WTC11 (cell line): ENCODE data around the gene KCNT1. TPM values are rescaled to one million over a fixed set of nuclear protein-coding genes. Genes with fewer than 3 reads are reported as not detected.

Experiments
- ATAC-seq: fragments of 200-7000 bp; cut with Tn5 transposase; 2 replicates; pipeline ENCODE4 v1.10.0; 2021; ENCODE audit warnings: mild to moderate bottlenecking, moderate library complexity
- CTCF ChIA-PET: fragments of 300-600 bp; sonication (Branson Sonifier 250); formaldehyde crosslinking; loops from one replicate; lab custom pipeline; 2021; ENCODE audit warnings: antibody characterized with exemption; lab: Charles Lee
- POLR2A ChIA-PET: fragments of 350-600 bp; sonication (Branson Sonifier 250); formaldehyde crosslinking; loops from one replicate; lab custom pipeline; 2021; ENCODE audit warnings: antibody characterized with exemption; lab: Charles Lee
- DNase-seq: peaks from one replicate; pipeline ENCODE4 v3.0.0; 2021; ENCODE audit warnings: low spot score
- H3K27ac Mint-ChIP-seq: 2 replicates; pipeline ENCODE4 v1.8.0; 2021; ENCODE audit warnings: mixed read lengths
- H3K27me3 Mint-ChIP-seq: 2 replicates; pipeline ENCODE4 v1.8.0; 2021; ENCODE audit warnings: low read depth, mild to moderate bottlenecking, moderate library complexity, mixed read lengths
- H3K36me3 Mint-ChIP-seq: 2 replicates; pipeline ENCODE4 v1.8.0; 2021; ENCODE audit warnings: mixed read lengths
- H3K4me1 Mint-ChIP-seq: 2 replicates; pipeline ENCODE4 v1.8.0; 2022; ENCODE audit warnings: mixed read lengths
- H3K4me3 Mint-ChIP-seq: 2 replicates; pipeline ENCODE4 v1.8.0; 2021; ENCODE audit warnings: mild to moderate bottlenecking, moderate library complexity, mixed read lengths
- H3K9me3 Mint-ChIP-seq: 2 replicates; pipeline ENCODE4 v1.8.0; 2021; ENCODE audit warnings: mixed read lengths
- CBFB ChIP-seq: sonication (generic); formaldehyde crosslinking; IDR thresholded peaks from 2 replicates; pipeline ENCODE4 v1.8.1; 2022; ENCODE audit warnings: mild to moderate bottlenecking, low read depth, missing genetic modification reagents
- ELF4 ChIP-seq: sonication (generic); formaldehyde crosslinking; IDR thresholded peaks from 2 replicates; pipeline ENCODE4 v1.8.1; 2022; ENCODE audit warnings: low read depth, mild to moderate bottlenecking, moderate library complexity, missing genetic modification reagents
- GABPB1 ChIP-seq: sonication (generic); formaldehyde crosslinking; IDR thresholded peaks from 2 replicates; pipeline ENCODE4 v1.8.1; 2023; ENCODE audit warnings: mild to moderate bottlenecking, missing genetic modification reagents
- GTF2I ChIP-seq: fragments of 250-450 bp; sonication (Bioruptor Pico); conservative IDR thresholded peaks from 2 replicates; pipeline ENCODE4 v1.4.0; 2021; ENCODE audit warnings: mild to moderate bottlenecking
- HMGA2 ChIP-seq: fragments of 250-450 bp; sonication (Bioruptor Pico); IDR thresholded peaks from 2 replicates; pipeline ENCODE4 v1.4.0; 2021; ENCODE audit warnings: mild to moderate bottlenecking, moderate library complexity
- IRF2 ChIP-seq: sonication (generic); formaldehyde crosslinking; IDR thresholded peaks from 2 replicates; pipeline ENCODE4 v1.8.0; 2022; ENCODE audit warnings: low read depth, missing genetic modification reagents, borderline replicate concordance
- KAT7 ChIP-seq: sonication (generic); formaldehyde crosslinking; IDR thresholded peaks from 2 replicates; pipeline ENCODE4 v1.8.1; 2023; ENCODE audit warnings: missing genetic modification reagents, mild to moderate bottlenecking, borderline replicate concordance
- PREB ChIP-seq: sonication (generic); formaldehyde crosslinking; IDR thresholded peaks from 2 replicates; pipeline ENCODE4 v1.8.1; 2022; ENCODE audit warnings: mild to moderate bottlenecking, missing genetic modification reagents, moderate library complexity, borderline replicate concordance
- PRRX2 ChIP-seq: fragments of 250-450 bp; sonication (Bioruptor Pico); IDR thresholded peaks from 2 replicates; pipeline ENCODE4 v1.8.0; 2021; ENCODE audit warnings: mild to moderate bottlenecking
- SMAD4 ChIP-seq: sonication (generic); formaldehyde crosslinking; IDR thresholded peaks from 2 replicates; pipeline ENCODE4 v1.8.0; 2022; ENCODE audit warnings: mild to moderate bottlenecking, missing genetic modification reagents
- TEAD1 ChIP-seq: sonication (generic); formaldehyde crosslinking; IDR thresholded peaks from 2 replicates; pipeline ENCODE4 v1.8.0; 2022; ENCODE audit warnings: mild to moderate bottlenecking, missing genetic modification reagents
- TEAD4 ChIP-seq: sonication (generic); formaldehyde crosslinking; IDR thresholded peaks from 2 replicates; pipeline ENCODE4 v1.8.0; 2022; ENCODE audit warnings: mild to moderate bottlenecking, missing genetic modification reagents
- TP53 ChIP-seq: sonication (generic); formaldehyde crosslinking; IDR thresholded peaks from 2 replicates; pipeline ENCODE4 v1.8.1; 2023; ENCODE audit warnings: mild to moderate bottlenecking, missing genetic modification reagents
- ZNF121 ChIP-seq: sonication (generic); formaldehyde crosslinking; IDR thresholded peaks from 2 replicates; pipeline ENCODE4 v1.8.0; 2023; ENCODE audit warnings: missing genetic modification reagents
- ZNF138 ChIP-seq: sonication (generic); formaldehyde crosslinking; conservative IDR thresholded peaks from 2 replicates; pipeline ENCODE4 v1.8.1; 2022; ENCODE audit warnings: mild to moderate bottlenecking, moderate library complexity, missing genetic modification reagents
- ZNF263 ChIP-seq: sonication (generic); formaldehyde crosslinking; IDR thresholded peaks from 2 replicates; pipeline ENCODE4 v1.8.1; 2022; ENCODE audit warnings: low read depth, mild to moderate bottlenecking, moderate library complexity, missing genetic modification reagents
- ZNF317 ChIP-seq: sonication (generic); formaldehyde crosslinking; IDR thresholded peaks from 2 replicates; pipeline ENCODE4 v1.8.1; 2023; ENCODE audit warnings: low read depth, mild to moderate bottlenecking, moderate library complexity, missing genetic modification reagents, borderline replicate concordance
- ZSCAN18 ChIP-seq: fragments of 250-450 bp; sonication (Bioruptor Pico); IDR thresholded peaks from 2 replicates; pipeline ENCODE4 v2.1.2; 2022; ENCODE audit warnings: mild to moderate bottlenecking, moderate library complexity
- total RNA-seq: library from RNA; stranded (reverse); gene quantifications from 3 replicates; pipeline ENCODE4 v1.2.3, GENCODE V29; 2021
- TF ChIP-seq, protein P1 (sequence below): sonication (generic); formaldehyde crosslinking; IDR thresholded peaks from 2 replicates; pipeline ENCODE4 v1.8.0; 2022; ENCODE audit warnings: mild to moderate bottlenecking, missing genetic modification reagents
- TF ChIP-seq, protein P2 (sequence below): fragments of 200-600 bp; IDR thresholded peaks from 2 replicates; pipeline ENCODE4 v1.8.0; 2022; ENCODE audit warnings: antibody characterized with exemption
- TF ChIP-seq, protein P3 (sequence below): sonication (generic); formaldehyde crosslinking; conservative IDR thresholded peaks from 2 replicates; pipeline ENCODE4 v1.8.1; 2023; ENCODE audit warnings: mild to moderate bottlenecking, low read depth, missing genetic modification reagents, moderate library complexity

KCNT1 gene
- total RNA-seq, 1 experiment from 2014 or later, result 0.13 TPM

DNA sequence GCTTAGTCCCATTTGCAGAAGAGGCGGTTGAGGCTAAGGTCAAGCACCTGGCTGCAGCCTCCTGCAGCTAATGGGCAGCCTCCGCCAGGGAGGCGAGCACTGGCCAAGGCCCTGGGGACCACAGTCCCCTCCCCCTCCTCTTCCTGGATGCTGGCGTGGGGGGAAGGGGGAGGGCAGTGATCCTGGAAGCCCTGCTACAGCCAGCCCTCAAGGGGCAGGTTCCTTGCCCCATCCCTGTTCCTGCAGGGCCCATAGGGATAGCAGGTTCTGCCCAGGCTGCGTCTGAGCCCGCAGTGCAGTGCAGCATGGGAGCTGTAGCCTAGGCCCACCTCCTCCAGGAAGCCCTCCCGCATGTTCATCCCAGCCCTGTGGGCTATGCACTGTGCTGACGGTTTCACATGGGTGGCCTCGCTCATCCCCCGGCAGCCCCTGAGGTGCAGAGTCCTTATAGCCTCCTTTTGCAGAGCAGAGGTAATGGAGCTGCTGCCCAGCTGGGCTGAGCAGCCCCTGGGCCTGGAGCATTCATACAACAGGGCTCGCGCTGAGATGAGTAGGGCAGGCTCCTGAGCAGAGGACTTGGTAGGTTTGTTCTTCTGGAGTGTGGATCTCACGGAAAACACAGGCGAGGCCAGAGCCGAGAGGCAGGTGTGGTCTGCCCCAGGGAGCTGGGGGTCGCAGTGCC is 36.0 kb downstream of the KCNT1 start (continued):
- TF ChIP-seq, protein P1, sequence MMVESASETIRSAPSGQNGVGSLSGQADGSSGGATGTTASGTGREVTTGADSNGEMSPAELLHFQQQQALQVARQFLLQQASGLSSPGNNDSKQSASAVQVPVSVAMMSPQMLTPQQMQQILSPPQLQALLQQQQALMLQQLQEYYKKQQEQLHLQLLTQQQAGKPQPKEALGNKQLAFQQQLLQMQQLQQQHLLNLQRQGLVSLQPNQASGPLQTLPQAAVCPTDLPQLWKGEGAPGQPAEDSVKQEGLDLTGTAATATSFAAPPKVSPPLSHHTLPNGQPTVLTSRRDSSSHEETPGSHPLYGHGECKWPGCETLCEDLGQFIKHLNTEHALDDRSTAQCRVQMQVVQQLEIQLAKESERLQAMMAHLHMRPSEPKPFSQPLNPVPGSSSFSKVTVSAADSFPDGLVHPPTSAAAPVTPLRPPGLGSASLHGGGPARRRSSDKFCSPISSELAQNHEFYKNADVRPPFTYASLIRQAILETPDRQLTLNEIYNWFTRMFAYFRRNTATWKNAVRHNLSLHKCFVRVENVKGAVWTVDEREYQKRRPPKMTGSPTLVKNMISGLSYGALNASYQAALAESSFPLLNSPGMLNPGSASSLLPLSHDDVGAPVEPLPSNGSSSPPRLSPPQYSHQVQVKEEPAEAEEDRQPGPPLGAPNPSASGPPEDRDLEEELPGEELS, result no peak
- TF ChIP-seq ZSCAN18 (CRISPR knock-in tag), result no peak
- TF ChIP-seq, all 79 proteins: peak for 0

- H3K27me3 Mint-ChIP-seq, result peaks cover 5% of the 10 kb centered on the region
- H3K27ac Mint-ChIP-seq, result no peak overlapping the region
- POLR2A ChIA-PET, result no interaction called here
- no peaks in the 10 kb centered on the region for H3K36me3 Mint-ChIP-seq
- no peaks in the 10 kb centered on the region for H3K4me1 Mint-ChIP-seq
- DNase-seq, result no peak
- CTCF ChIA-PET, result no interaction called here
- no peak overlapping the region for H3K4me3 Mint-ChIP-seq
- TF ChIP-seq KAT7 (CRISPR knock-in tag) (no peak), HMGA2 (CRISPR knock-in tag) (no peak), ZNF138 (CRISPR knock-in tag) (no peak), ZNF121 (CRISPR knock-in tag) (no peak), TEAD1 (CRISPR knock-in tag) (no peak), CBFB (CRISPR knock-in tag) (no peak), ELF4 (CRISPR knock-in tag) (no peak), TP53 (CRISPR knock-in tag) (no peak)
- TF ChIP-seq, protein P2, sequence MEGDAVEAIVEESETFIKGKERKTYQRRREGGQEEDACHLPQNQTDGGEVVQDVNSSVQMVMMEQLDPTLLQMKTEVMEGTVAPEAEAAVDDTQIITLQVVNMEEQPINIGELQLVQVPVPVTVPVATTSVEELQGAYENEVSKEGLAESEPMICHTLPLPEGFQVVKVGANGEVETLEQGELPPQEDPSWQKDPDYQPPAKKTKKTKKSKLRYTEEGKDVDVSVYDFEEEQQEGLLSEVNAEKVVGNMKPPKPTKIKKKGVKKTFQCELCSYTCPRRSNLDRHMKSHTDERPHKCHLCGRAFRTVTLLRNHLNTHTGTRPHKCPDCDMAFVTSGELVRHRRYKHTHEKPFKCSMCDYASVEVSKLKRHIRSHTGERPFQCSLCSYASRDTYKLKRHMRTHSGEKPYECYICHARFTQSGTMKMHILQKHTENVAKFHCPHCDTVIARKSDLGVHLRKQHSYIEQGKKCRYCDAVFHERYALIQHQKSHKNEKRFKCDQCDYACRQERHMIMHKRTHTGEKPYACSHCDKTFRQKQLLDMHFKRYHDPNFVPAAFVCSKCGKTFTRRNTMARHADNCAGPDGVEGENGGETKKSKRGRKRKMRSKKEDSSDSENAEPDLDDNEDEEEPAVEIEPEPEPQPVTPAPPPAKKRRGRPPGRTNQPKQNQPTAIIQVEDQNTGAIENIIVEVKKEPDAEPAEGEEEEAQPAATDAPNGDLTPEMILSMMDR, result no peak
- no peak for ATAC-seq
- H3K9me3 Mint-ChIP-seq, result no peaks in the 10 kb centered on the region
Observed at GRCh38 chr9:135739271-135740220, 37.6 kb downstream of the KCNT1 start.

DNA sequence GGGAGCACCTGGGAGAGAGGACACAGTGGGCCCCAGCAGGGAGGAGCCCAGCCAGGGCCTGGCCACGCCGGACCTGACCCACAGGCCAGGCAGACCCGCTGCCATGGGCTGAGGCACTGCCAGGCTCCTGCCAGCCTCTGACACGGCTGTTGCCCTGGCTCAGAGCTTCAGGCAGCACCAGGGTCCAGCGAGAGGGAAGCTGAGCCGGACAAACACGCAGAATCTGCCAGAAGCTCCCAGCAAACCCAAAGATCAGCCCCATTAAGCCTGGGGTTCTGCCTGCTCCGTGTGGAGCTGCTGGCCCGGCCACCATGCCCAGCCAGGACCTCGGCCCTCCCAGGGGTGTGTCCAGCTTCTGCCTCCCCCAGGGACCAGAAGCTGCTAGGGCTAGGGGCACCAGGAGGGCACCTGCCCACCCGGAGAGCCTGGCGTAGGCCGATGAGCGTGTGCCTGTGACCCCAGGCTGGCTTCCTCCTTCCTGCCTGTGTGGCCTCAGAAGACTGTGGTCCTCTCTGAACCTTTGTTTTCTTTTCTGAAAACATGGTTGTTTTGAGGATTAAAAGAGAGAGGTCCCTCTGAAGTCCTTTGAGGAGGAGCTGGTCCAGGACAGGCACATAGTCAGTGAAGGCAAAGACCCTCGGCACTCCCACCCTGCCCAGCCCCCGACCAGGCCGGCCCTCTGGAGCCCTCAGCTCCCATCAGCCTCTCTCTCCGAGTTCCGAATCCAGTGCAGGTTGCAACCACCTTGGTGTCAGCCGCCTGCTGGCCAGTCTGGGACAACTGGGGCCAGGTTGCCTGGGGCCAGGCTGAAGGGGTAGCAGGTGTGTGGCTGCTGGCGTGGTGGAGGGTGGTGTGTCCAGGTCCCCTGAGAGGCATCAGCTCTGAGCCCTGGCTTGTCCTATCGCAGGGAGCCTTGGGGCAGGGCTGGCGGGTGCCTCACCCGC is 39.6 kb downstream of the KCNT1 start:
- ChIA-PET CTCF (interaction anchor here (0.6 to 1.7 kb wide), 6 partner anchors 8 to 138 kb away, joined by 3 to 7 read pairs (median 4); no protein-coding TSS in a partner anchor), POLR2A (interaction anchor here (1.0 kb wide), 1 partner anchor 38 kb away, joined by 3 read pairs; no protein-coding TSS in a partner anchor)
- ATAC-seq (peak; percentile 51), DNase-seq (peak; percentile 31)
- Mint-ChIP-seq H3K4me3 (no peak overlapping the region), H3K4me1 (no peaks in the 10 kb centered on the region), H3K36me3 (no peaks in the 10 kb centered on the region), H3K27ac (no peak overlapping the region), H3K27me3 (peaks cover 5% of the 10 kb centered on the region), H3K9me3 (no peaks in the 10 kb centered on the region)
- TF ChIP-seq GABPB1, result no peak
- TF ChIP-seq IRF2 (CRISPR knock-in tag), result no peak
- TF ChIP-seq ZNF317 (CRISPR knock-in tag), result no peak
- TF ChIP-seq TEAD4 (CRISPR knock-in tag), result no peak
- TF ChIP-seq ZNF263, result no peak
- TF ChIP-seq SMAD4 (CRISPR knock-in tag), result no peak
- no peak for TF ChIP-seq PREB
- TF ChIP-seq PRRX2, result no peak
- no peak for TF ChIP-seq GTF2I
- TF ChIP-seq, protein P3, sequence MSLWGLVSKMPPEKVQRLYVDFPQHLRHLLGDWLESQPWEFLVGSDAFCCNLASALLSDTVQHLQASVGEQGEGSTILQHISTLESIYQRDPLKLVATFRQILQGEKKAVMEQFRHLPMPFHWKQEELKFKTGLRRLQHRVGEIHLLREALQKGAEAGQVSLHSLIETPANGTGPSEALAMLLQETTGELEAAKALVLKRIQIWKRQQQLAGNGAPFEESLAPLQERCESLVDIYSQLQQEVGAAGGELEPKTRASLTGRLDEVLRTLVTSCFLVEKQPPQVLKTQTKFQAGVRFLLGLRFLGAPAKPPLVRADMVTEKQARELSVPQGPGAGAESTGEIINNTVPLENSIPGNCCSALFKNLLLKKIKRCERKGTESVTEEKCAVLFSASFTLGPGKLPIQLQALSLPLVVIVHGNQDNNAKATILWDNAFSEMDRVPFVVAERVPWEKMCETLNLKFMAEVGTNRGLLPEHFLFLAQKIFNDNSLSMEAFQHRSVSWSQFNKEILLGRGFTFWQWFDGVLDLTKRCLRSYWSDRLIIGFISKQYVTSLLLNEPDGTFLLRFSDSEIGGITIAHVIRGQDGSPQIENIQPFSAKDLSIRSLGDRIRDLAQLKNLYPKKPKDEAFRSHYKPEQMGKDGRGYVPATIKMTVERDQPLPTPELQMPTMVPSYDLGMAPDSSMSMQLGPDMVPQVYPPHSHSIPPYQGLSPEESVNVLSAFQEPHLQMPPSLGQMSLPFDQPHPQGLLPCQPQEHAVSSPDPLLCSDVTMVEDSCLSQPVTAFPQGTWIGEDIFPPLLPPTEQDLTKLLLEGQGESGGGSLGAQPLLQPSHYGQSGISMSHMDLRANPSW (CRISPR knock-in tag), result no peak
